ENCODE measurements around the gene CCDC107. TPM values are rescaled to one million over a fixed set of nuclear protein-coding genes. Genes with fewer than 3 reads are reported as not detected.

The CCDC107 gene
- total and polyA plus RNA-seq, 2 donors (not counting 1 experiment from before 2014, with no cell fraction given) = 20.6 to 24.9 TPM

DNA sequence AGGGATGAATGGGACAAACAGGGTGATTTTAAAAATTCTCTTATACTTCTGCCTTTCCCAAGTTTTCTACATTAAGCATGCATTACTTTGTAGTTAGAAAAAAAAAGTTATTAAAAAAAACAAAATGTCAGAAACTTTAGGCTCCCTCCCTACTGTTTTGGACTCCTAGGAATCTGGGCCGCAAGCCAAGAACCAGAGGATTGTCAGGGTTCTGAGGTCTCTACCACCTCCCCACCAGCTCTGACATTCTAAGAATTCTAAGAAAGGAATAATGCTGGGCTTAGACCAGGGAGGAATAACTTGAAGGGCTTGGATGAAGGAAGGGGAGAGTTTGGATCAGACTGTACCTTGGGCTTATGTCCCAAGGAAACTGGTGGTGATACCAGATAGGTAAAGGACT, 8.0 kb downstream of the CCDC107 start:
- H3K9ac ChIP-seq (ENCODE audit: insufficient read depth, low read length) = no peak overlapping the region
- H3K4me1 ChIP-seq (ENCODE audit: control insufficient read depth, extremely low read depth, insufficient read depth, low read length) = peaks cover 11% of the 10 kb centered on the region
- no peak overlapping the region for H2AFZ ChIP-seq (ENCODE audit: low read length)
- H3K36me3 ChIP-seq (ENCODE audit: control insufficient read depth, insufficient read depth, low read length) = no peaks in the 10 kb centered on the region
- no peak for DNase-seq (ENCODE audit: low read depth in 2 of 2)
- H3K27me3 ChIP-seq (ENCODE audit: control insufficient read depth, insufficient read depth, low read length) = no peaks in the 10 kb centered on the region
- peaks cover 4% of the 10 kb centered on the region for H3K79me2 ChIP-seq (ENCODE audit: control insufficient read depth, insufficient read depth, low read length)
- TF ChIP-seq, protein P1, sequence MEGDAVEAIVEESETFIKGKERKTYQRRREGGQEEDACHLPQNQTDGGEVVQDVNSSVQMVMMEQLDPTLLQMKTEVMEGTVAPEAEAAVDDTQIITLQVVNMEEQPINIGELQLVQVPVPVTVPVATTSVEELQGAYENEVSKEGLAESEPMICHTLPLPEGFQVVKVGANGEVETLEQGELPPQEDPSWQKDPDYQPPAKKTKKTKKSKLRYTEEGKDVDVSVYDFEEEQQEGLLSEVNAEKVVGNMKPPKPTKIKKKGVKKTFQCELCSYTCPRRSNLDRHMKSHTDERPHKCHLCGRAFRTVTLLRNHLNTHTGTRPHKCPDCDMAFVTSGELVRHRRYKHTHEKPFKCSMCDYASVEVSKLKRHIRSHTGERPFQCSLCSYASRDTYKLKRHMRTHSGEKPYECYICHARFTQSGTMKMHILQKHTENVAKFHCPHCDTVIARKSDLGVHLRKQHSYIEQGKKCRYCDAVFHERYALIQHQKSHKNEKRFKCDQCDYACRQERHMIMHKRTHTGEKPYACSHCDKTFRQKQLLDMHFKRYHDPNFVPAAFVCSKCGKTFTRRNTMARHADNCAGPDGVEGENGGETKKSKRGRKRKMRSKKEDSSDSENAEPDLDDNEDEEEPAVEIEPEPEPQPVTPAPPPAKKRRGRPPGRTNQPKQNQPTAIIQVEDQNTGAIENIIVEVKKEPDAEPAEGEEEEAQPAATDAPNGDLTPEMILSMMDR (conservative IDR thresholded peaks at IDR 0.05 in 1 of 2, IDR thresholded peaks at IDR 0.05 in 1 of 2; ENCODE audit: low read depth in 1 of 2, low read length in 2 of 2) = no peak
- no peak for TF ChIP-seq EZH2 (IDR thresholded peaks at IDR 0.05; ENCODE audit: low read length, missing control alignments)
- no peaks in the 10 kb centered on the region for H3K9me3 ChIP-seq (ENCODE audit: control insufficient read depth, insufficient read depth, low read depth, low read length)
- H3K27ac ChIP-seq (ENCODE audit: insufficient read depth, low read length) = no peak overlapping the region
- peak overlapping the region; percentile 32 for H3K4me2 ChIP-seq (ENCODE audit: extremely low read depth, insufficient read depth, low read length)
- H3K4me3 ChIP-seq (replicated peaks in 1 of 4; ENCODE audit: control extremely low read depth in 1 of 4, insufficient read depth in 1 of 4, low read depth in 3 of 4, low read length in 4 of 4) = peak overlapping the region in 1 of 4 experiments; percentile 66
- H4K20me1 ChIP-seq (ENCODE audit: control insufficient read depth, extremely low read depth, insufficient read depth, low read length) = no peaks in the 10 kb centered on the region

DNA sequence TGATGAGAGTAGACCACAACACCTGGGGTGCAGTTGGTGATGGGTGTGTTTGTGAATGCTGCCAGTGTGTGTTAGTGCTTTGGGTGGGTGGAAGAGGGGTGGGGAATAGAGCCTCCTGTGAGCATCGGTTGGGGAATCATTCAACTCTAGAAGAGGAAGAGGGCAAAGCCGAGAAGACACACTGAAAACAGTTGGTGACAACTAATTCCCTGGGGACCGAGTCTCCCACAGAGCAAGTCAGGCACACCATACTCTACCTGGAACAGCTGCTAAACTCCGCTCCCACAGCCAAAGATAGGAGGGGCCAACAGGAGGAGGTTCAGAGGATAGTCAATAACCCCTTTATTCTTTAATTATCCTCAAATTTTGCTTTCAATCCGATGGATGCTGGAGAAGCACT, 8.5 kb downstream of the CCDC107 start:
- no peak for TF ChIP-seq EZH2 (IDR thresholded peaks at IDR 0.05; ENCODE audit: low read length, missing control alignments)
- TF ChIP-seq, protein P1 (conservative IDR thresholded peaks at IDR 0.05 in 1 of 2, IDR thresholded peaks at IDR 0.05 in 1 of 2; ENCODE audit: low read depth in 1 of 2, low read length in 2 of 2) = no peak
- Histone ChIP-seq H3K79me2 (ENCODE audit: control insufficient read depth, insufficient read depth, low read length) (peaks cover 4% of the 10 kb centered on the region), H4K20me1 (ENCODE audit: control insufficient read depth, extremely low read depth, insufficient read depth, low read length) (no peaks in the 10 kb centered on the region), H3K27ac (ENCODE audit: insufficient read depth, low read length) (no peak overlapping the region), H2AFZ (ENCODE audit: low read length) (no peak overlapping the region), H3K9ac (ENCODE audit: insufficient read depth, low read length) (no peak overlapping the region), H3K36me3 (ENCODE audit: control insufficient read depth, insufficient read depth, low read length) (no peaks in the 10 kb centered on the region), H3K4me3 (replicated peaks in 1 of 4; ENCODE audit: control extremely low read depth in 1 of 4, insufficient read depth in 1 of 4, low read depth in 3 of 4, low read length in 4 of 4) (no peak overlapping the region), H3K4me1 (ENCODE audit: control insufficient read depth, extremely low read depth, insufficient read depth, low read length) (peaks cover 8% of the 10 kb centered on the region), H3K9me3 (ENCODE audit: control insufficient read depth, insufficient read depth, low read depth, low read length) (no peaks in the 10 kb centered on the region), H3K4me2 (ENCODE audit: extremely low read depth, insufficient read depth, low read length) (no peak overlapping the region), H3K27me3 (ENCODE audit: control insufficient read depth, insufficient read depth, low read length) (no peaks in the 10 kb centered on the region)
- DNase-seq (ENCODE audit: low read depth in 2 of 2) = no peak

DNA sequence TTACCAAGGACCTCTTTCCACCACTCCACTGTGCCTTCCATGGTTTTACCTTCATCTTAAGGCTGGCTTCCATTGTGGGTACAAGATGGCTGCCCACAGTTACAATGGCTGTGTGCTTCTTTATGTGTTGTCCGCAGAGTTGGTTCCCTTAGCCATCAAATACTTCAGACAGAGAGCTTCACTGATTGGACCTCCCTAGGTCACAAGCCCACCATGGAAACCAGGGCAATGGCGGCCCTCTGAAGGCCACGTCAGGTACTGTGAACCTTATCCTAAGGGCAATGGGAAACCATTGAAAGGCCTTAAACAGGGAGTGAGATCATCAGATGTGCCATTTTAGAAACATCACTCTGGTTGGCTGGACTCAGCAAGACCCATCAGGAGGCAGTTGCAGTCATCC, 9.8 kb downstream of the CCDC107 start:
- no peak overlapping the region for H3K9ac ChIP-seq (ENCODE audit: insufficient read depth, low read length)
- TF ChIP-seq, protein P1 (conservative IDR thresholded peaks at IDR 0.05 in 1 of 2, IDR thresholded peaks at IDR 0.05 in 1 of 2; ENCODE audit: low read depth in 1 of 2, low read length in 2 of 2) = no peak
- TF ChIP-seq EZH2 (IDR thresholded peaks at IDR 0.05; ENCODE audit: low read length, missing control alignments) = no peak

More for the DNA sequence above, 9.8 kb downstream of the CCDC107 start:
- no peaks in the 10 kb centered on the region for H3K27me3 ChIP-seq (ENCODE audit: control insufficient read depth, insufficient read depth, low read length)
- no peak for DNase-seq (ENCODE audit: low read depth in 2 of 2)
- no peaks in the 10 kb centered on the region for H3K36me3 ChIP-seq (ENCODE audit: control insufficient read depth, insufficient read depth, low read length)
- H3K4me2 ChIP-seq (ENCODE audit: extremely low read depth, insufficient read depth, low read length) = no peak overlapping the region
- peaks cover 4% of the 10 kb centered on the region for H3K79me2 ChIP-seq (ENCODE audit: control insufficient read depth, insufficient read depth, low read length)
- peaks cover 8% of the 10 kb centered on the region for H3K4me1 ChIP-seq (ENCODE audit: control insufficient read depth, extremely low read depth, insufficient read depth, low read length)
- no peaks in the 10 kb centered on the region for H4K20me1 ChIP-seq (ENCODE audit: control insufficient read depth, extremely low read depth, insufficient read depth, low read length)
- no peaks in the 10 kb centered on the region for H3K9me3 ChIP-seq (ENCODE audit: control insufficient read depth, insufficient read depth, low read depth, low read length)
- H2AFZ ChIP-seq (ENCODE audit: low read length) = no peak overlapping the region
- no peak overlapping the region for H3K27ac ChIP-seq (ENCODE audit: insufficient read depth, low read length)
- H3K4me3 ChIP-seq (replicated peaks in 1 of 4; ENCODE audit: control extremely low read depth in 1 of 4, insufficient read depth in 1 of 4, low read depth in 3 of 4, low read length in 4 of 4) = no peak overlapping the region

All from fibroblast of lung (primary cell).